Endothelial cell of umbilical vein (primary cell): ENCODE results near the gene PRDM13. TPM values are rescaled to one million over a fixed set of nuclear protein-coding genes. Genes with fewer than 3 reads are reported as not detected.
A peak's percentile ranks its signal among the peaks of the same experiment; 100 is the strongest.

Experiments
- BruUV-seq: library from RNA; stranded (reverse); fragments of 400-500 nt; replicated peaks from 2 replicates; lab custom pipeline; 2021; lab: Mats Ljungman, UMichigan
- CTCF ChIA-PET: fragments of 300-600, 350-600 bp; sonication (Branson Sonifier 250); formaldehyde crosslinking; loops from one replicate; lab custom pipeline; 2021; ENCODE audit warnings: antibody characterized with exemption, inconsistent platforms; lab: Charles Lee
- POLR2A ChIA-PET: fragments of 300-600, 350-600 bp; sonication (Branson Sonifier 250); formaldehyde crosslinking; loops from one replicate; lab custom pipeline; 2021; ENCODE audit warnings: antibody characterized with exemption, inconsistent platforms; lab: Charles Lee
- DNase-seq: peaks from one replicate; pipeline ENCODE4 v3.0.0-alpha.2; 2011; ENCODE audit warnings: low read depth, low spot score
- FAIRE-seq: peaks from 2 replicates; lab custom pipeline; 2011; peaks lifted over from hg19 to GRCh38; lab: Jason Lieb, UNC
- H2AFZ ChIP-seq: 2 replicates; pipeline ENCODE4 v1.6.0; 2012; ENCODE audit warnings: low read depth, low read length, control low read depth, inconsistent platforms
- H3K27ac ChIP-seq: 2 replicates; pipeline ENCODE4 v1.5.1; 2011; ENCODE audit warnings: low read depth, mild to moderate bottlenecking, control low read depth, low read length, moderate library complexity; ENCODE audit not compliant: insufficient read depth
- H3K27me3 ChIP-seq, 2 experiments: 2 replicates each; pipeline versions ENCODE4 v1.6.0 to v1.6.1; 2011; ENCODE audit warnings: low read length in 2 of 2, mixed read lengths in 1 of 2; ENCODE audit not compliant: control insufficient read depth in 2 of 2, insufficient read depth in 2 of 2
- H3K36me3 ChIP-seq, 2 experiments: 2 replicates in 1 of 2; 3 replicates in 1 of 2; pipeline ENCODE4 v1.5.1; 2011; ENCODE audit warnings: low read length in 2 of 2, mild to moderate bottlenecking in 1 of 2, moderate library complexity in 1 of 2; ENCODE audit not compliant: control insufficient read depth in 2 of 2, insufficient read depth in 2 of 2; ENCODE audit errors: extremely low read depth in 1 of 2
- H3K4me1 ChIP-seq: 3 replicates; pipeline ENCODE4 v1.5.1; 2011; ENCODE audit warnings: mild to moderate bottlenecking, low read length; ENCODE audit not compliant: control insufficient read depth, insufficient read depth; ENCODE audit errors: extremely low read depth
- H3K4me2 ChIP-seq: 2 replicates; pipeline ENCODE4 v1.6.1; 2011; ENCODE audit warnings: low read length, control low read depth, mixed read lengths; ENCODE audit not compliant: insufficient read depth
- H3K4me3 ChIP-seq, 3 experiments: fragments of 200-600 bp in 1 of 3; sonication (generic), shearing (Covaris generic) in 1 of 3; replicated peaks in 1 of 3; 2 replicates each; pipeline ENCODE4 v1.5.1; 2011 to 2016; ENCODE audit warnings: control low read depth in 3 of 3, low read length in 3 of 3, mild to moderate bottlenecking in 2 of 3, inconsistent platforms in 1 of 3, low read depth in 1 of 3, moderate library complexity in 1 of 3; ENCODE audit not compliant: insufficient read depth in 1 of 3
- H3K79me2 ChIP-seq: 2 replicates; pipeline ENCODE4 v1.6.0; 2012; ENCODE audit warnings: low read length, inconsistent platforms; ENCODE audit not compliant: control insufficient read depth, insufficient read depth
- H3K9ac ChIP-seq: replicated peaks from 2 replicates; pipeline ENCODE3; 2011; ENCODE audit warnings: low read length, control low read depth; ENCODE audit not compliant: insufficient read depth; ENCODE audit errors: extremely low read depth
- H3K9me1 ChIP-seq: replicated peaks from 3 replicates; pipeline ENCODE4 v1.6.0; 2011; ENCODE audit warnings: mild to moderate bottlenecking, low read length; ENCODE audit not compliant: control insufficient read depth, insufficient read depth; ENCODE audit errors: extremely low read depth
- H3K9me3 ChIP-seq: replicated peaks from 2 replicates; pipeline ENCODE4 v1.5.1; 2012; ENCODE audit warnings: low read length, inconsistent platforms; ENCODE audit not compliant: control insufficient read depth, insufficient read depth
- H4K20me1 ChIP-seq: replicated peaks from 2 replicates; pipeline ENCODE3; 2011; ENCODE audit warnings: mild to moderate bottlenecking, low read length; ENCODE audit not compliant: control insufficient read depth, insufficient read depth; ENCODE audit errors: extremely low read depth
- CTCF ChIP-seq, 2 donors: IDR thresholded peaks; 1 replicate in 1 of 2; 2 replicates in 1 of 2; pipeline ENCODE4 v1.5.1; 2011; ENCODE audit warnings: low read length in 2 of 2, mild to moderate bottlenecking in 2 of 2, moderate library complexity in 2 of 2, control low read depth in 1 of 2, inconsistent platforms in 1 of 2, low read depth in 1 of 2; ENCODE audit not compliant: insufficient read depth in 1 of 2; ENCODE audit errors: extremely low read depth in 1 of 2
- EZH2 ChIP-seq: IDR thresholded peaks from 2 replicates; pipeline ENCODE4 v1.6.1; 2012; ENCODE audit warnings: borderline replicate concordance, low read depth, mild to moderate bottlenecking, moderate library complexity, low read length, inconsistent platforms; ENCODE audit not compliant: severe bottlenecking
- FOS ChIP-seq: IDR thresholded peaks from 2 replicates; pipeline ENCODE4 v1.6.1; 2011; ENCODE audit warnings: mild to moderate bottlenecking, low read length, moderate library complexity, borderline replicate concordance; ENCODE audit not compliant: insufficient read depth
- GATA2 ChIP-seq: IDR thresholded peaks from 2 replicates; pipeline ENCODE4 v1.7.0; 2011; ENCODE audit warnings: low read depth, mild to moderate bottlenecking, moderate library complexity, mixed read lengths, low read length; ENCODE audit not compliant: insufficient read length, insufficient read depth
- JUN ChIP-seq: IDR thresholded peaks from 2 replicates; pipeline ENCODE4 v1.6.1; 2011; ENCODE audit warnings: borderline replicate concordance, low read depth; ENCODE audit not compliant: insufficient read length, insufficient read depth
- MAX ChIP-seq: IDR thresholded peaks from 2 replicates; pipeline ENCODE4 v1.6.1; 2011; ENCODE audit not compliant: insufficient read depth, insufficient read length
- MYC ChIP-seq: IDR thresholded peaks from one replicate; pipeline ENCODE4 v1.6.1; 2011; ENCODE audit warnings: mild to moderate bottlenecking, low read depth, low read length
- POLR2A ChIP-seq: IDR thresholded peaks from 2 replicates; pipeline ENCODE4 v1.6.1; 2012; ENCODE audit warnings: low read depth, mild to moderate bottlenecking, control low read depth, low read length
- POLR2AphosphoS5 ChIP-seq: IDR thresholded peaks from 2 replicates; pipeline ENCODE4 v1.6.1; 2012; ENCODE audit warnings: low read depth, mild to moderate bottlenecking, control low read depth, low read length, moderate library complexity; ENCODE audit not compliant: insufficient read depth
- dilution Hi-C: fragments of 300-500 bp; cut with MboI; formaldehyde crosslinking; loops from one replicate; pipeline ENCODE4 v1.15.0; 2019; ENCODE audit warnings: low sequenced_read_pairs; ENCODE audit not compliant: extremely low pct_ligation_motif_present
- intact Hi-C: fragments of 100-400 bp; cut with micrococcal nuclease; formaldehyde crosslinking; loops from one replicate; pipeline ENCODE4 v1.10.0; 2022
- polyA plus RNA-seq, 4 experiments: library from polyadenylated mRNA; depleted of rRNA in 3 of 4; stranded (reverse) in 3 of 4; unstranded in 1 of 4; fragments of >200 nt; gene quantifications; 2 replicates each; pipeline versions ENCODE4 v1.2.1 to v1.2.3, GENCODE V29; 2011 to 2012; ENCODE audit warnings: missing spikeins in 1 of 4
- total RNA-seq: library from RNA; stranded (reverse); gene quantifications from 2 replicates; pipeline ENCODE4 v1.2.3, GENCODE V29; 2021

Gene PRDM13
- total and polyA plus RNA-seq, 2 donors (not counting 3 experiments of a cell fraction or from before 2014, with no cell fraction given), result not detected

- H3K27me3 ChIP-seq, result peaks cover 68 to 98% of the 10 kb centered on the region in 2 experiments
- H3K9me3 ChIP-seq, result no peaks in the 10 kb centered on the region
- H3K27ac ChIP-seq, result no peak overlapping the region
- DNase-seq, result no peak
- H3K9ac ChIP-seq, result no peak overlapping the region
- H4K20me1 ChIP-seq, result no peaks in the 10 kb centered on the region
- peak; percentile 97 for TF ChIP-seq EZH2
- TF ChIP-seq CTCF (IDR thresholded peaks at IDR 0.05; ENCODE audit: extremely low read depth in 1 of 2, insufficient read depth in 1 of 2, low read depth in 1 of 2, low read length in 2 of 2), result no peak
- TF ChIP-seq MYC, result no peak
- ChIA-PET POLR2A (no interaction called here), CTCF (interaction anchor here (0.6 to 1.7 kb wide), 2 partner anchors 12 to 147 kb away, joined by 3 to 7 read pairs; no protein-coding TSS in a partner anchor)
- no peak for FAIRE-seq
- no peak overlapping the region for H3K4me3 ChIP-seq
- intact Hi-C loops (loop anchor here (2.0 kb wide), 1 partner anchor 146 kb away; no protein-coding TSS in a partner anchor), dilution Hi-C loops (no loop called here)
- no peaks in the 10 kb centered on the region for H3K9me1 ChIP-seq
- H3K4me1 ChIP-seq, result peaks cover 6% of the 10 kb centered on the region
- no peaks in the 10 kb centered on the region for H3K36me3 ChIP-seq
- H3K79me2 ChIP-seq, result no peaks in the 10 kb centered on the region
- no TSS peak for BruUV-seq
- H2AFZ ChIP-seq, result no peak overlapping the region
- no peak overlapping the region for H3K4me2 ChIP-seq
Observed at GRCh38 chr6:99614430-99615186, 8.0 kb downstream of the PRDM13 start.

GRCh38 chr6:99617131-99617530 lies 10.5 kb downstream of the PRDM13 start:
- no peak for FAIRE-seq
- intact Hi-C loops, result no loop called here
- Histone ChIP-seq H3K4me2 (no peak overlapping the region), H2AFZ (no peak overlapping the region), H3K27me3 (peaks cover 60 to 95% of the 10 kb centered on the region in 2 experiments), H3K4me1 (peaks cover 6% of the 10 kb centered on the region), H3K9me3 (no peaks in the 10 kb centered on the region), H3K36me3 (no peaks in the 10 kb centered on the region), H3K79me2 (no peaks in the 10 kb centered on the region), H3K9me1 (no peaks in the 10 kb centered on the region), H3K9ac (no peak overlapping the region), H4K20me1 (no peaks in the 10 kb centered on the region), H3K27ac (no peak overlapping the region), H3K4me3 (no peak overlapping the region)
- dilution Hi-C loops, result no loop called here
- ChIA-PET CTCF (interaction anchor here (1.2 kb wide), 1 partner anchor 8 kb away, joined by 4 read pairs; no protein-coding TSS in a partner anchor), POLR2A (no interaction called here)
- TF ChIP-seq POLR2A (no peak), EZH2 (peak; percentile 46), MAX (no peak), CTCF (IDR thresholded peaks at IDR 0.05; ENCODE audit: extremely low read depth in 1 of 2, insufficient read depth in 1 of 2, low read depth in 1 of 2, low read length in 2 of 2) (no peak), POLR2AphosphoS5 (no peak), GATA2 (no peak), FOS (no peak), JUN (no peak)
- DNase-seq, result no peak
- no TSS peak for BruUV-seq
